NB4 (cell line): ENCODE results near the gene MAGI1.

Experiments
- CTCF ChIP-seq: IDR thresholded peaks from one replicate; pipeline ENCODE4 v1.5.1; 2012; ENCODE audit warnings: low read depth, low read length
- MAX ChIP-seq: IDR thresholded peaks from 2 replicates; pipeline ENCODE4 v1.6.1; 2011; ENCODE audit warnings: low read depth, low read length
- MYC ChIP-seq: IDR thresholded peaks from 2 replicates; pipeline ENCODE4 v1.6.1; 2011; ENCODE audit warnings: low read depth, low read length
- POLR2A ChIP-seq: IDR thresholded peaks from 2 replicates; pipeline ENCODE4 v1.6.1; 2011; ENCODE audit warnings: mild to moderate bottlenecking; ENCODE audit not compliant: insufficient read length; ENCODE audit errors: extremely low read depth

- no peak for TF ChIP-seq CTCF
- TF ChIP-seq MAX = no peak
- no peak for TF ChIP-seq POLR2A
- TF ChIP-seq MYC = no peak
These were observed 322.5 kb downstream of the MAGI1 start for GRCh38 chr3:65716071-65716751.
